Measurements from ENCODE around the gene HYPK.

Gene HYPK

GRCh38 chr15:43851251-43851650 lies 50.9 kb downstream of the HYPK start:
- peak in 1 of 2 experiments; percentile 7 for DNase-seq

GRCh38 chr15:43852607-43853006 lies 52.2 kb downstream of the HYPK start:
- TF ChIP-seq GATA1 (IDR thresholded peaks at IDR 0.05; ENCODE audit: low read depth, low read length) (no peak), POLR2A (IDR thresholded peaks at IDR 0.05; ENCODE audit: low read length) (no peak)
- DNase-seq = no peak

More at GRCh38 chr15:43851251-43851650, 50.9 kb downstream of the HYPK start:
- TF ChIP-seq GATA1 (IDR thresholded peaks at IDR 0.05; ENCODE audit: low read depth, low read length) (no peak), POLR2A (IDR thresholded peaks at IDR 0.05; ENCODE audit: low read length) (no peak)

Measured in erythroblast (primary cell).